ENCODE measurements around the gene CNTLN. TPM values are rescaled to one million over a fixed set of nuclear protein-coding genes. Genes with fewer than 3 reads are reported as not detected.
"Not testable (repeated sequence)": the region's sequence is repeated elsewhere in the genome, so short reads cannot be mapped to it uniquely, and the experiment has no call there.

CNTLN gene
- total and polyA plus RNA-seq, 2 experiments from 2014 or later, result 2.9 to 4.3 TPM

DNA sequence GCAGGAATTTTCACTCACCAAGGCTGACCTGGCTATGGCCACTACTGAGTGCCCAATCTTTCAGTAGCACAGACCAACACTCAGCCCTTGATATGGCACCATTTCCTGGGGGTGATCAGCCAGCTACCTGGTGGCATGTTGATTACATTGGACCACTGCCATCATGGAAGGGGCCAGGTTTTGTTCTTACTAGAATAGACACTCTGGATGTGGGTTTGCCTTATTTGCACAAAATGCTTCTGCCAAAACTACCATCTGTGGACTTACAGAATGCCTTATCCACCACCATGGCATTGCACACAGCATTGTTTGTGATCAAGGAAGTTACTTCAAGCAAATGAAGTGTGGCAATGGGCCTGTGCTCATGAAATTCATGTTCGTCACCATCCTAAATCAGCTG is 374.3 kb downstream of the CNTLN start:
- no peak for DNase-seq (ENCODE audit: low read depth in 1 of 2, low spot score in 1 of 2)
- H3K27ac ChIP-seq, result no peak overlapping the region
- TF ChIP-seq, protein P1, sequence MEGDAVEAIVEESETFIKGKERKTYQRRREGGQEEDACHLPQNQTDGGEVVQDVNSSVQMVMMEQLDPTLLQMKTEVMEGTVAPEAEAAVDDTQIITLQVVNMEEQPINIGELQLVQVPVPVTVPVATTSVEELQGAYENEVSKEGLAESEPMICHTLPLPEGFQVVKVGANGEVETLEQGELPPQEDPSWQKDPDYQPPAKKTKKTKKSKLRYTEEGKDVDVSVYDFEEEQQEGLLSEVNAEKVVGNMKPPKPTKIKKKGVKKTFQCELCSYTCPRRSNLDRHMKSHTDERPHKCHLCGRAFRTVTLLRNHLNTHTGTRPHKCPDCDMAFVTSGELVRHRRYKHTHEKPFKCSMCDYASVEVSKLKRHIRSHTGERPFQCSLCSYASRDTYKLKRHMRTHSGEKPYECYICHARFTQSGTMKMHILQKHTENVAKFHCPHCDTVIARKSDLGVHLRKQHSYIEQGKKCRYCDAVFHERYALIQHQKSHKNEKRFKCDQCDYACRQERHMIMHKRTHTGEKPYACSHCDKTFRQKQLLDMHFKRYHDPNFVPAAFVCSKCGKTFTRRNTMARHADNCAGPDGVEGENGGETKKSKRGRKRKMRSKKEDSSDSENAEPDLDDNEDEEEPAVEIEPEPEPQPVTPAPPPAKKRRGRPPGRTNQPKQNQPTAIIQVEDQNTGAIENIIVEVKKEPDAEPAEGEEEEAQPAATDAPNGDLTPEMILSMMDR (IDR thresholded peaks at IDR 0.05; ENCODE audit: low read depth, low read length), result no peak

GRCh38 chr9:17509701-17510100 is 374.9 kb downstream of the CNTLN start:
- TF ChIP-seq, protein P1 (IDR thresholded peaks at IDR 0.05; ENCODE audit: low read depth, low read length), result no peak
- DNase-seq (ENCODE audit: low read depth in 1 of 2, low spot score in 1 of 2), result no peak
- no peaks in the 10 kb centered on the region for H3K4me1 ChIP-seq (ENCODE audit: low read depth)
- no peaks in the 10 kb centered on the region for H3K27me3 ChIP-seq
- H3K9me3 ChIP-seq (ENCODE audit: low read depth), result no peaks in the 10 kb centered on the region
- H3K27ac ChIP-seq, result no peak overlapping the region
- H3K4me3 ChIP-seq, result no peak overlapping the region
- no peaks in the 10 kb centered on the region for H3K36me3 ChIP-seq

More for the DNA sequence above, 374.3 kb downstream of the CNTLN start:
- Histone ChIP-seq H3K9me3 (ENCODE audit: low read depth) (no peaks in the 10 kb centered on the region), H3K4me3 (no peak overlapping the region), H3K36me3 (no peaks in the 10 kb centered on the region), H3K4me1 (ENCODE audit: low read depth) (no peaks in the 10 kb centered on the region), H3K27me3 (no peaks in the 10 kb centered on the region)

- H3K36me3 ChIP-seq, result no peaks in the 10 kb centered on the region
- no peak overlapping the region for H3K4me3 ChIP-seq
- TF ChIP-seq, protein P1 (IDR thresholded peaks at IDR 0.05; ENCODE audit: low read depth, low read length), result no peak
- no peak overlapping the region for H3K27ac ChIP-seq
- DNase-seq (ENCODE audit: low read depth in 1 of 2, low spot score in 1 of 2), result peak in 1 of 2 donors; percentile 26
- H3K4me1 ChIP-seq (ENCODE audit: low read depth), result no peaks in the 10 kb centered on the region
- no peaks in the 10 kb centered on the region for H3K9me3 ChIP-seq (ENCODE audit: low read depth)
- no peaks in the 10 kb centered on the region for H3K27me3 ChIP-seq
These were observed 384.9 kb downstream of the CNTLN start for GRCh38 chr9:17519761-17520160.

DNA sequence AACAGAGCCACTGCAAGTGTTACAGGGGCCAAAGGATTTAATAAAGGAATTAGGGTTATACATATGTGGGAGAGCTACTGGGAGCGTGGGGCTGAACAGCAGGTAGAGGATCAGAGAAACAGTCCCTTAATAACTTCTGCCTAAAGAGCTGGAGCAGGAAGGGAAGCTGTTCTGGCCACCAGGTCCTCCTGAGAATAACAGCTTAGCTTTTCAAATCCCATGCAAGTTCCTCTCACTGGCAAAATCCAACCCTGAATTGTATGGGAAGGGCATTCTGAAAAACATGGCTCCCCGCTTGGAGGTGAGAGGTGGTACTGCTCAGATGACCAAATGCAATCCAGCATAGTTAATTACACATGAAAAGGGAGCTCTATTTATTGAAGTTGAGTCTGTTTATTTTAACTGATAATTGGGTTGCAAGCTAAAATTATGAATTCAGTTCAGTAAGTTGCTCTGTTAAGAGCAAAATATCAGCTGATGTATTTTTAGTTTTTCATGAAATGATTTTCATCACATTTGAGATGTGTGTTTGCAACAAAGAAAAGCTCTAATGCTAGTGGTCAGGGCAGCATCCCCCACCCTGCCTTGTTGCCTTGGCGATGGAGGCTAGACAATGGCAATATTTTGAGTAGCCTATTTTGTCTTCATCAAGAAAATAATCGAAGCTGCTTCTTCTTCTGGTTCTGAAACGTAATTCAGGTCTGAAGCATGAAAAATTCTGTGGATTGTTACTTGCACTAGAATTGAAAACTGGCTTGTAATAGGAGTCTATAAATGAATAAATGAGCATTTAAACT is 385.6 kb downstream of the CNTLN start:
- Histone ChIP-seq H3K27me3 (no peaks in the 10 kb centered on the region), H3K4me3 (no peak overlapping the region), H3K27ac (no peak overlapping the region), H3K9me3 (ENCODE audit: low read depth) (no peaks in the 10 kb centered on the region), H3K36me3 (no peaks in the 10 kb centered on the region), H3K4me1 (ENCODE audit: low read depth) (no peaks in the 10 kb centered on the region)
- DNase-seq (ENCODE audit: low read depth in 1 of 2, low spot score in 1 of 2), result no peak
- TF ChIP-seq, protein P1 (IDR thresholded peaks at IDR 0.05; ENCODE audit: low read depth, low read length), result no peak

DNA sequence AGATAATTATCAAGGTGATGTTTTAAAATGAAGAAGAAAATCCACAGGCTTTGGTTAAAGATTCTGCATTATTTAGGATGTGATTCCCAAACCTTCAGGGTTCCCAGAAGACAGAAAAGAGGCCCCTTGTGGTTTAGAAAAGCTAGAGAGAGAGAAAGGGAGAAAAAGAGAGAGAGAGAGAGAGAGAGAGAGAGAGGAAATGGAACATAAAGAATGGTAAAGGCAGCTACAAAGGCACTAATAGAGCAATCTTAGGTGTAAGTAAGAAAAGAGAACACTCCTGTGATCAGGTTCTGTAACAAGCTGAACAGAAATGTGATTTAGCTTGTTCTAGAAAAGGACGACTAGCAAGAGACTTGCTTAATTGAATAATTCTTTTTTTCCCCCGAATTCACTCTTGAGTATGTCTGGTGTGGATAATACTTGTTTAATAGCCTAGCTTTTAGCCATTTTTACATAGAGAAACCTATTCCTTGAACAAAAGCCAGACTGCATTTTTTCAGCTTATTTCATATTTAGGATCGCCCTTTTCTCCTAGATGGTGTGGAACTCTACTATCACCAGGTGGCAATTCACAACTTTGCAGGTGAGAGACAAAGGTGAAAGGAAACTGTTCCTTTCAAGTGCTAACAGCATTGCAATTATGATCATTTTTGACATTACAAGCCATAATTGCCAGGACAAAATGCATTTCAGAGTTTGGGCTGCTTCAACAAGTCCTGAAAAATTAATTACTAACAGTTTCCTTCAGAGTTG is 386.4 kb downstream of the CNTLN start:
- Histone ChIP-seq H3K27me3 (no peaks in the 10 kb centered on the region), H3K4me3 (no peak overlapping the region), H3K27ac (no peak overlapping the region), H3K9me3 (ENCODE audit: low read depth) (no peaks in the 10 kb centered on the region), H3K4me1 (ENCODE audit: low read depth) (no peaks in the 10 kb centered on the region), H3K36me3 (no peaks in the 10 kb centered on the region)
- DNase-seq (ENCODE audit: low read depth in 1 of 2, low spot score in 1 of 2), result no peak
- TF ChIP-seq, protein P1 (IDR thresholded peaks at IDR 0.05; ENCODE audit: low read depth, low read length), result no peak

DNA sequence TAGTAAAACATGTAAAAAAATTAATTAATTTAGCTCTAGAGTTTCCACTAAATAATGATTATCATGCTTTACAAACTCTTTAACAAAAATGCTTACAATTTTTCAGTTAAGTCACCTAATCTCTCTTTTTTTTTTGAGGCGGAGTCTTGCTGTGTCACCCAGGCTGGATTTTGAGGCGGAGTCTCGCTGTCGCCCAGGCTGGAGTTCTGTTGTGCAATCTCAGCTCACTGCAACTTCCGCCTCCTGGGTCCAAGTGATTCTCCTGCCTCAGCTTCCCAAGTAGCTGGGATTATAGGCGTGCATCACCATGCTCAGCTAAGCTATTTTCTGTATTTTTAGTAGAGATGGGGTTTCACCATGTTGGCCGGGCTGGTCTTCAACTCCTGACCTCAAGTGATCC is 391.9 kb downstream of the CNTLN start:
- H3K4me3 ChIP-seq; H3K36me3 ChIP-seq; H3K4me1 ChIP-seq (ENCODE audit: low read depth); H3K27ac ChIP-seq; H3K27me3 ChIP-seq; H3K9me3 ChIP-seq (ENCODE audit: low read depth): not testable (repeated sequence)
- DNase-seq (ENCODE audit: low read depth in 1 of 2, low spot score in 1 of 2), result peak in 1 of 2 donors; percentile 7

Measured in cardiac muscle cell (in vitro differentiated cells and primary cell).